ENCODE results near the gene NECTIN4.

Gene NECTIN4

DNA sequence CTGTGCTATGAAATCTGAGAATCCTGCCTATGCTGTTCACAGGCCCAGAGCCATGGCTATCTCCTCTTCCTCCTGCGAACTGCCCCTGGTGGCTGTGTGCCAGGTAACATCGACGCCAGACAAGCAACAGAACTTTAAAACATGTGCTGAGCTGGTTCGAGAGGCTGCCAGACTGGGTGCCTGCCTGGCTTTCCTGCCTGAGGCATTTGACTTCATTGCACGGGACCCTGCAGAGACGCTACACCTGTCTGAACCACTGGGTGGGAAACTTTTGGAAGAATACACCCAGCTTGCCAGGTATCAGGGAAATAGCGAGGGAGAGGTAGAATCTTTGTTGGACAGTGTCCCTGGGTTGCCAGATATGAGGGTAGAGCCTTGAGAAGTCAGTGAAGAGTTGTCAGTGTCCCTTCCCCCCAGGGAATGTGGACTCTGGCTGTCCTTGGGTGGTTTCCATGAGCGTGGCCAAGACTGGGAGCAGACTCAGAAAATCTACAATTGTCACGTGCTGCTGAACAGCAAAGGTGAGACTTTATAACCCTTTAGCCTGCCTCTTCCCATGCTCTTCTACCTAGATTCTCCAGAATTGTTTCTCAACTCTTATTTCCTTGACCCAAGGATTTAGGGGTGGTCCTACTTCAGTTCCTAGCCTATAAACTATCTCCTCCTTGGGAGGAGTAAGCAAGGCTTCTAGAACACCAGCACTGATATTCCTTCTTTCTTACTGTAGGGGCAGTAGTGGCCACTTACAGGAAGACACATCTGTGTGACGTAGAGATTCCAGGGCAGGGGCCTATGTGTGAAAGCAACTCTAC is 29.9 kb upstream of the NECTIN4 start:
- TF ChIP-seq GATA3 (IDR thresholded peaks at IDR 0.05; ENCODE audit: low read depth, low read length) = no peak
- TF ChIP-seq GATA2 (IDR thresholded peaks at IDR 0.05; ENCODE audit: low read depth, low read length) = no peak

- TF ChIP-seq GATA2 (IDR thresholded peaks at IDR 0.05; ENCODE audit: low read depth, low read length) (peak; percentile 12; the same call in 1 of the 2 replicates), GATA3 (IDR thresholded peaks at IDR 0.05; ENCODE audit: low read depth, low read length) (no peak)
Observed at GRCh38 chr1:161117759-161118581, 28.6 kb upstream of the NECTIN4 start, which contains the start of the genes NIT1 and PFDN2. TSS of gene NIT1 (plus strand) at chr1:161118105. CDS start at chr1:161118177, 72 bp downstream. TSS of gene PFDN2 (minus strand) at chr1:161118037. CDS start at chr1:161118026, 11 bp downstream.

- TF ChIP-seq GATA3 (IDR thresholded peaks at IDR 0.05; ENCODE audit: low read depth, low read length) = no peak
- TF ChIP-seq GATA2 (IDR thresholded peaks at IDR 0.05; ENCODE audit: low read depth, low read length) = no peak
Observed at GRCh38 chr1:161115132-161115711, 25.9 kb upstream of the NECTIN4 start.

DNA sequence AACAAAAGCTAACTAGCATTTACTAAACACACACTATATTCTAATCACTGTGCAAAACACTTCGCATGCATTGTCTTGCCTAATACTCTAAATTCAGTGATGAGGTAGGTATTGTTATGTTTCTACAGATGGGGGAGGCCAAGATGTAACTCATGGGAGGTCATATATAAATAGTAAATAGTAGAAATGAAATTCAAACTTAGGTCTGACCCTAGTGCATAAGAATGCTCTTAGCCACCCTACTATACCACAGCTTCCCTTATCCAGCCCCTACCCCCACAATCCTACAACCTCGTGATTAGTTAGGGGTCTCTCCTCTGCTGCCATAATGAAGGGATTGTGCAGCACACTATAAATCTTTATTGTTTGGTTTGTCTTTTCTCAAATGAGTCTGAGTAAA is 25.2 kb upstream of the NECTIN4 start:
- TF ChIP-seq GATA2 (IDR thresholded peaks at IDR 0.05; ENCODE audit: low read depth, low read length) = no peak
- TF ChIP-seq GATA3 (IDR thresholded peaks at IDR 0.05; ENCODE audit: low read depth, low read length) = no peak

GRCh38 chr1:161113915-161114314 is 24.6 kb upstream of the NECTIN4 start:
- TF ChIP-seq GATA3 (IDR thresholded peaks at IDR 0.05; ENCODE audit: low read depth, low read length) (no peak), GATA2 (IDR thresholded peaks at IDR 0.05; ENCODE audit: low read depth, low read length) (no peak)

- no peak for TF ChIP-seq GATA3 (IDR thresholded peaks at IDR 0.05; ENCODE audit: low read depth, low read length)
- no peak for TF ChIP-seq GATA2 (IDR thresholded peaks at IDR 0.05; ENCODE audit: low read depth, low read length)
Observed at GRCh38 chr1:161111527-161111926, 22.2 kb upstream of the NECTIN4 start.

- no peak for TF ChIP-seq GATA2 (IDR thresholded peaks at IDR 0.05; ENCODE audit: low read depth, low read length)
- no peak for TF ChIP-seq GATA3 (IDR thresholded peaks at IDR 0.05; ENCODE audit: low read depth, low read length)
Observed at GRCh38 chr1:161111117-161111516, 21.8 kb upstream of the NECTIN4 start.

DNA sequence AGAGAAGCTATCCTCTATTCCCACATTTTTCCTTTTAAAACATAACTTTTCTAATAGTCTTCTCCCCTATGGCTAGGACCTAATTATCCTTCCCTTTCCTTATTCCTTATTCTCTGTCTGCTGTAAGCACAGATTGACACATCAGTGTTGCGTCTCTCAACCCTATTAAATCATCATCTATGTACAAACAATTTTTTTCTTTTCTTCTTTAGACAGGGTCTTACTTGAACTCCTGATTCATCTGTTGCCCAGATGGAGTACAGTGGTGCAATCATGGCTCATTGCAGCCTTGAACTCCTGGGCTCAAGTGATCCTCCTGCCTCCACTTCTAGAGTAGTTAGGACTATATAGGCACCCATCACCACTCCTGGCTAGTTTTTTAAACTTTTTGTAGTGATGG is 17.1 kb upstream of the NECTIN4 start:
- no peak for TF ChIP-seq GATA3 (IDR thresholded peaks at IDR 0.05; ENCODE audit: low read depth, low read length)
- no peak for TF ChIP-seq GATA2 (IDR thresholded peaks at IDR 0.05; ENCODE audit: low read depth, low read length)

DNA sequence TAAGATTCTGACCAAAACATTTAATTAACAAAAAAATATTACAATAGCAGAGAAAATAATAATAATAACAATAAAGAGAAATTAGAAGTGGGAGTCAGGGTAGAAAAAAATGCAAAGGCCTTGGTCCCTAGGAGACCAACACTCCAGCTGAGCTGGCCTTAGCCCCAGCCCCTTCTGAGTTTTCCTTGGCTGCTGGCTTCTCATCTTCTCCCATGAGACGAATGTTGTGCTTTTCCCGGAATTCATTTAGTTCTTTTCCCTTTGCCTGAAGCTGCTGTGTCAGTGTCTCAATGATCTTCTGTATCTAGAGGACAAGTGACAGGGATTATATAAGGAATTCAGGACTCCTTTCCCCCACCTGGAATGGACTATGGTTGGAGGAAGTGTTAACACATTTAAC is 11.2 kb upstream of the NECTIN4 start:
- no peak for TF ChIP-seq GATA3 (IDR thresholded peaks at IDR 0.05; ENCODE audit: low read depth, low read length)
- TF ChIP-seq GATA2 (IDR thresholded peaks at IDR 0.05; ENCODE audit: low read depth, low read length) = no peak

DNA sequence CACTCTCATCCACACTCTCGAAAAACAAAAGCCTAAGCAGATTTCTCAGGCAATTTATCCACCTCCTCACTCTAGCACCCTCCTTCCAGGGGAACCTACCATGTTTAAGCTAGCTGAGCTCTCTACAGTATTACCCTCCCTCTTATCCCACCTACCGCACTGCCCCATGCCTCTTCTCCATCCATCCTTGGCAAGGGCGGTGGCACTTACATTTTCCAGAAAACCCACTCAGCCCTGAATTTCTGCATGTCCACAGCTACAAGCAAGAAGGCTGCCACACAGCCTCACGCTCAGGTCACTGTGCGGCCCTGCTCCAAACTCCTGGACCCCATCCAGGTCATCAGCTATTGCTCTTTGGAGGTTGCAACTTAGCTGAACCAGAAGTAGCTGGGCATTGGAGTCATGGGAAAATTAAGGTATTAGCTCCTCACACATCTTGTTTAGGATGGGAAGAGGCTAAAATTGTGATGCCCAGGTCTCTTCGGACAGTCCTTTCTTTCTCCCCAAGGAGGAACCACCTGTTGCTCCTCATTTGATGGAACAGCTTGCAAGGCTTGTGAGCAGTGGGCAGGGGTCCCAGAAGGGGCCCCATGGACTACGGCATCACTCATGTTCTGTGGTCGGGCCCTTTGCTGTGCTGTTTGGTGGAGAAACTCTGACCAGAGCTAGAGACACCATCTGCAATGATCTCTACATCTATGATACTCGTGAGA is 9.9 kb upstream of the NECTIN4 start:
- no peak for TF ChIP-seq GATA3 (IDR thresholded peaks at IDR 0.05; ENCODE audit: low read depth, low read length)
- TF ChIP-seq GATA2 (IDR thresholded peaks at IDR 0.05; ENCODE audit: low read depth, low read length) = no peak

DNA sequence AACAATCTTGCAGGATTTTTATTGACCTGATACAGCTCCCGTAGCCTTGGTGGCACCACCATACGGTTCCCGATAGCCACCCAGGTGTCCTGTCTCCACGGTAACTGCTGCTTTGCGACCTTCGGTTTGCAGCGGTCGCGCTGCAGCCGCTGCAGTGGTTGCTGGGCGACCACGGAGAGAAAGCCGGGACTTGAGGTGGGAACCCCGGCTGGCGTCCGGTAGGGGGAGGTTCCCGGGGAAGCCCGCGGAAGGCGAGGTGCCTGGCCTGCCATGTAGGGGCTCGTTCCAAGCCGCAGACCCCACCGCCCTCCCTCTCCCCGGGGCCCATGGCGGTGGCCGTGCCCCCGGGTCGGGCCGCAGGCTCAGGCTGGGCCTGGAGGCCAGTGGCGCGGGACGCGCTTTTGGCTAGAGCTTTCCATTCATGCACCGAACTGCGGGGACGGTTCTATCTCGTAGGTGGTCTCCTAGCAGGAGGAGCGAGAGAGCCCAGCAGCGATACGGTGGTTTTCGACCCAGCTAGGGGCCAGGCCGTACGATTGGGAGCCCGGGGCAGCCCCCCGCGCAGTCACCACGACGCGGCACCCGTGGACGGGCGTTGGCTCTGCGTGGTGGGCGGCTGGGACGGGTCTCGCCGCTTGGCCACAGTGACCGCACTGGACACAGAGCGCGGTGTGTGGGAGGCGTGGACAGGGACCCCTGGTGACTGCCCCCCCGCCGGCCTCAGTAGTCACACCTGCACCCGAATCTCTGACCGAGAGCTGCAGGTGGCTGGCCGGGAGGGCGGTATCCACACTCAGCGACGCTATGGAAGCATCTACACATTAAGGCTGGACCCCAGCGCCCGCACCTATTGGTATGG is 9.1 kb upstream of the NECTIN4 start, which contains the start of gene KLHDC9:
Gene KLHDC9 (plus strand): TSS at position 152 of the 859 bp plus-strand sequence. CDS start 175 bp downstream, at position 327.
- TF ChIP-seq GATA3 (IDR thresholded peaks at IDR 0.05; ENCODE audit: low read depth, low read length) (no peak), GATA2 (IDR thresholded peaks at IDR 0.05; ENCODE audit: low read depth, low read length) (no peak)

- TF ChIP-seq GATA2 (IDR thresholded peaks at IDR 0.05; ENCODE audit: low read depth, low read length) = no peak
- TF ChIP-seq GATA3 (IDR thresholded peaks at IDR 0.05; ENCODE audit: low read depth, low read length) = no peak
Observed at GRCh38 chr1:161096530-161096929, 7.2 kb upstream of the NECTIN4 start.

- TF ChIP-seq GATA2 (IDR thresholded peaks at IDR 0.05; ENCODE audit: low read depth, low read length) (no peak), GATA3 (IDR thresholded peaks at IDR 0.05; ENCODE audit: low read depth, low read length) (no peak)
Observed at GRCh38 chr1:161096015-161096414, 6.7 kb upstream of the NECTIN4 start.

All from SH-SY5Y (cell line).